Brain microvascular endothelial cell (primary cell): ENCODE results near the gene GJA4.

Source experiments
- DNase-seq: peaks from one replicate; pipeline ENCODE4 v3.0.0-alpha.2; 2020
- H3K27ac ChIP-seq: fragments of 250-450 bp; sonication (Bioruptor Pico); 2 replicates; pipeline ENCODE4 v1.5.1; 2020; ENCODE audit warnings: mild to moderate bottlenecking, moderate library complexity
- H3K27me3 ChIP-seq: fragments of 250-450 bp; sonication (Bioruptor Pico); replicated peaks from 2 replicates; pipeline ENCODE4 v1.5.1; 2020; ENCODE audit warnings: mild to moderate bottlenecking
- H3K36me3 ChIP-seq: fragments of 250-450 bp; sonication (Bioruptor Pico); replicated peaks from 2 replicates; pipeline ENCODE4 v1.5.1; 2020; ENCODE audit warnings: mild to moderate bottlenecking
- H3K4me3 ChIP-seq: 2 replicates; pipeline ENCODE4 v1.5.1; 2011; ENCODE audit warnings: low read depth, mild to moderate bottlenecking, control low read depth, low read length, moderate library complexity
- in situ Hi-C: cut with HindIII; loops from 2 replicates; pipeline ENCODE4 v1.10.0; 2017; ENCODE audit warnings: low sequenced_read_pairs, low pct_ligation_motif_present
- TF ChIP-seq, protein P1 (sequence below): IDR thresholded peaks from 2 replicates; pipeline ENCODE4 v1.5.1; 2011; ENCODE audit warnings: low read depth, mild to moderate bottlenecking, moderate library complexity, low read length, control low read depth, inconsistent platforms; ENCODE audit errors: missing control alignments

GJA4 gene

DNA sequence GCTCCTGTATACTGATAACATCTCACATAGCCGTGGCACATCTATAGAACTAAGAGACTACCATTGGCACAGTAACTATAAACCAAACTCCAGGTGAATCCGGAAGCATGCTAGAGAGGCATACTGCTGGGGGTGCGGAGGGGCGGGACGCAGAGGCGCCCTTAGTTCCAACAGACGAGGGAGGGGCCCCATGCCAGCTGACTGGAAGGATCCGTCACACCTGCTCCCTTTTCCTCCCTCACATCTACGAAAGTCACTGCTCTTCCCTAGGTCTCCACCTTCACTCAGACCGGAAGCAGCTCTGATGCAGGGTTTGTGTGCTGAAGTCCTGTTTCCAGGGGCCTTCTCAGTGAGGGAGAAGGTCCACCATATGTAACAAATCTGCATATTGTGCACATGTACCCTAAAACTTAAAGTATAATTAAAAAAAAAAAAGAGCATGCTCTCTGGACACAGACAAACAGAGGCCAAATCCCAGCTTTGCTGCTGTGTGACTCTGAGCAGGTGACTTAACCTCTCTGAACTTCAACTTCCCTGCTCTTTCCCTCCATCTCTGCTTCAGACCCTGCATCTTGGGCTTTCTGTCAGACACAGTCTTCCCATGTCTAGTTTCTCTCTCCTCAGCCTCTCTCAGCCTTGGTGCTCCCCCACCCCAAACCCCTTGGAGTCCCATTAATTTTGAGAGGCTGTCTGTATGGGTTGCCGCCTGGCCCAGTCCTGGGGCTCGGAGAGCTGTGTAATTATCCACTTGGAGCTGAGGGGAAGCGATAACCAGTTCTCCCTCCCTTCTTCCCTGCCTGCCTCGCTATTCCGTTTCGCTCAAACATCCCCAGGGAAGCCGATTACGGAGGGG, 45.8 kb upstream of the GJA4 start:
- TF ChIP-seq, protein P1, sequence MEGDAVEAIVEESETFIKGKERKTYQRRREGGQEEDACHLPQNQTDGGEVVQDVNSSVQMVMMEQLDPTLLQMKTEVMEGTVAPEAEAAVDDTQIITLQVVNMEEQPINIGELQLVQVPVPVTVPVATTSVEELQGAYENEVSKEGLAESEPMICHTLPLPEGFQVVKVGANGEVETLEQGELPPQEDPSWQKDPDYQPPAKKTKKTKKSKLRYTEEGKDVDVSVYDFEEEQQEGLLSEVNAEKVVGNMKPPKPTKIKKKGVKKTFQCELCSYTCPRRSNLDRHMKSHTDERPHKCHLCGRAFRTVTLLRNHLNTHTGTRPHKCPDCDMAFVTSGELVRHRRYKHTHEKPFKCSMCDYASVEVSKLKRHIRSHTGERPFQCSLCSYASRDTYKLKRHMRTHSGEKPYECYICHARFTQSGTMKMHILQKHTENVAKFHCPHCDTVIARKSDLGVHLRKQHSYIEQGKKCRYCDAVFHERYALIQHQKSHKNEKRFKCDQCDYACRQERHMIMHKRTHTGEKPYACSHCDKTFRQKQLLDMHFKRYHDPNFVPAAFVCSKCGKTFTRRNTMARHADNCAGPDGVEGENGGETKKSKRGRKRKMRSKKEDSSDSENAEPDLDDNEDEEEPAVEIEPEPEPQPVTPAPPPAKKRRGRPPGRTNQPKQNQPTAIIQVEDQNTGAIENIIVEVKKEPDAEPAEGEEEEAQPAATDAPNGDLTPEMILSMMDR, result no peak
- H3K27ac ChIP-seq, result no peak overlapping the region
- no peak overlapping the region for H3K4me3 ChIP-seq
- in situ Hi-C loops, result no loop called here
- no peaks in the 10 kb centered on the region for H3K27me3 ChIP-seq
- H3K36me3 ChIP-seq, result no peaks in the 10 kb centered on the region
- DNase-seq, result no peak

DNA sequence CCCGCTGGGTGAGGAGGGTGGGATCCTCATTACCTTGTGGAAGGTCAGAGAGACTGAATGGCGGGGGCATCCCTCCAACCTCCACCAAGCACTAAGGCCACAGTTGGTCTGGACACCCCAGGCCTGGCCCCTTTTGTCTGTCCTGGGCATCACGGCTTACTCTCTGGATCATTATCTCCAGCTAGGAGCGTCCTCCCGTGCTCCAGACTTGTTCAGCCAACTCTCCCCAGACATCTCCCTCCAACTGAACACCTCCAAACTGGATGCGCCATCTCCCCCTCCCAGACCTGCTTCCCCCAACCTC, 45.2 kb upstream of the GJA4 start:
- TF ChIP-seq, protein P1, result no peak
- Histone ChIP-seq H3K4me3 (no peak overlapping the region), H3K27ac (no peak overlapping the region), H3K27me3 (no peaks in the 10 kb centered on the region), H3K36me3 (no peaks in the 10 kb centered on the region)
- DNase-seq, result no peak
- in situ Hi-C loops, result no loop called here

DNA sequence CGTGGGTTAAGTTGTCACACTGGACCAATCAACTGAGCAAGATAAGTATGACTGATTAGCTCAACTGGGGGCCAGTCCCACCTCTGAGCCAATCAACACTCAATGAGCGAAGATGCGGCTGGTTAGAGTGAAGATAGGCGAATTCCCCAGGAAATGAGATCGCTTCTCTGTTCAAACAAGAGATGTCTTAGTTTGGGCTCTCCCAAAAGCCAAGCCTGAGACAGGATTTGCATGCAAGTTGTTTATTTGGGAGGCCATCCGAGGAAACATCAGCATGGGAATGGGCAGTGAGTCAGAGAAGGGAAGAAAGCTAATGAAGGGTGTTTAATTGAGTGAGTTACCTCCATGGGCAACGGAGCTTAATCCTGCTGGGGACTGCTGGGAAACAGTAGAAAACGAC, 42.8 kb upstream of the GJA4 start:
- Histone ChIP-seq H3K4me3 (no peak overlapping the region), H3K27me3 (no peaks in the 10 kb centered on the region), H3K27ac (no peak overlapping the region), H3K36me3 (no peaks in the 10 kb centered on the region)
- in situ Hi-C loops, result no loop called here
- DNase-seq, result no peak
- TF ChIP-seq, protein P1, result no peak

DNA sequence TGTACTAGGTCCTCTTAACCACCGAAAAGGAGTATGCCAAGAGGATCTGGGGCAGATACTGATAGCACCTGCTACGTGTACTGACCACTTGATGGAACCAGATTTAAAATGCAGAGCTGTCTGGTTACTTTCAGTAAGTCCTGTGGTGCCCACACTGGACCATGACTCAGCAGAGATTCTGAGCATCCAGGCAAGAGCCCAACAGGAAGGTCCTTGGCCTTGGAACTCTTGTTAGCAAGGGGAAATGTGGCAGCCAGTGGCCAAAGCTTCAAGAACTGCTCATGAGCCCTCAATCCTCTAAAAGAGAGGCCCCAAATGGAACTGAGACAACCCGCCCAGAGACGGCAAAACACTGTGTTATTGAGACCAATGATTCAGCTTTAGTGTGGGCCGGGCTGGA, 42.2 kb upstream of the GJA4 start:
- H3K36me3 ChIP-seq, result no peaks in the 10 kb centered on the region
- no peak for DNase-seq
- H3K27ac ChIP-seq, result no peak overlapping the region
- in situ Hi-C loops, result no loop called here
- H3K4me3 ChIP-seq, result no peak overlapping the region
- H3K27me3 ChIP-seq, result no peaks in the 10 kb centered on the region
- TF ChIP-seq, protein P1, result no peak

DNA sequence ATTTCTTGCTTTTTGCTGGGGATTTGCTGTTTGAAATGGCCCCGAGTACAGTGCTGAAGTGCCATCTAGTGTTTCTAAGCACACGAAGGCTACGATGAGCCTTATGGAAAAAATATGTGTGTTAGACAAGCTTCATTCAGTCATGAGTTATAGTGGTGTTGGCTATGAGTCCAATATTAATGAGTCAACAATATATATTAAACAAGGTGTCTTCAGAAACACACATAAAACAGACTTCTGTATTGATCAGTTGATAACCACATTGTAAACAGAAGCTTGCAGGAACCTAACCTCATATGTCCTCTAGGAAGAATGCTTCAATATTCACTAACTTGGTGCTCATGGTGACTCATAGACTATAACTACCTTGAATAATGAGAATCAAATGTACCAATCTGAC, 39.6 kb upstream of the GJA4 start:
- H3K4me3 ChIP-seq, result no peak overlapping the region
- no peak for DNase-seq
- in situ Hi-C loops, result no loop called here
- TF ChIP-seq, protein P1, result no peak
- no peaks in the 10 kb centered on the region for H3K27me3 ChIP-seq
- no peaks in the 10 kb centered on the region for H3K36me3 ChIP-seq
- no peak overlapping the region for H3K27ac ChIP-seq
